Esophagus squamous epithelium (tissue), 4 donors: Measurements from ENCODE around the gene PPM1F.

ENCODE experiments used
- CTCF ChIP-seq, 6 experiments: fragments of 450-650 bp in 4 of 6; fragments of 200-600 bp in 2 of 6; sonication (generic) in 2 of 6; IDR thresholded peaks; one replicate each; pipeline ENCODE4 v1.5.1; 2016 to 2019; ENCODE audit warnings: antibody characterized with exemption in 6 of 6, mild to moderate bottlenecking in 4 of 6, moderate library complexity in 4 of 6
- POLR2A ChIP-seq, 4 donors: fragments of 450-650 bp; IDR thresholded peaks; one replicate each; pipeline ENCODE4 v1.6.1; 2017; ENCODE audit warnings: antibody characterized with exemption in 4 of 4, mild to moderate bottlenecking in 4 of 4, moderate library complexity in 3 of 4

GRCh38 chr22:21923163-21923561 lies 29.5 kb downstream of the PPM1F start:
- TF ChIP-seq CTCF (IDR thresholded peaks at IDR 0.05) (no peak), POLR2A (IDR thresholded peaks at IDR 0.05) (no peak)
